Measurements from ENCODE around the gene IRX4. TPM values are rescaled to one million over a fixed set of nuclear protein-coding genes. Genes with fewer than 3 reads are reported as not detected.
"Not testable (repeated sequence)": the region's sequence is repeated elsewhere in the genome, so short reads cannot be mapped to it uniquely, and the experiment has no call there.

IRX4 gene
- polyA plus RNA-seq, 4 donors: 0.16 to 1.3 (median 0.50) TPM; not detected in 1

- no peak for DNase-seq (ENCODE audit: low read depth in 4 of 4, low spot score in 3 of 4)
Observed at GRCh38 chr5:1865486-1865885, 17.2 kb downstream of the IRX4 start.

- no peak for DNase-seq (ENCODE audit: low read depth in 4 of 4, low spot score in 3 of 4)
Observed at GRCh38 chr5:1864896-1865440, 17.8 kb downstream of the IRX4 start.

- DNase-seq (ENCODE audit: low read depth in 4 of 4, low spot score in 3 of 4): no peak
Observed at GRCh38 chr5:1860949-1861348, 21.8 kb downstream of the IRX4 start.

- DNase-seq (ENCODE audit: low read depth in 4 of 4, low spot score in 3 of 4): no peak
Observed at GRCh38 chr5:1860021-1860610, 22.6 kb downstream of the IRX4 start.

- DNase-seq (ENCODE audit: low read depth in 4 of 4, low spot score in 3 of 4): no peak
Observed at GRCh38 chr5:1859099-1859498, 23.6 kb downstream of the IRX4 start.

GRCh38 chr5:1858436-1858835 lies 24.3 kb downstream of the IRX4 start:
- no peak for DNase-seq (ENCODE audit: low read depth in 4 of 4, low spot score in 3 of 4)

- DNase-seq (ENCODE audit: low read depth in 4 of 4, low spot score in 3 of 4): no peak
Observed at GRCh38 chr5:1857256-1857600, 25.5 kb downstream of the IRX4 start.

- DNase-seq (ENCODE audit: low read depth in 4 of 4, low spot score in 3 of 4): no peak
Observed at GRCh38 chr5:1856596-1857255, 26.0 kb downstream of the IRX4 start.

GRCh38 chr5:1855596-1855995 lies 27.1 kb downstream of the IRX4 start:
- no peak for DNase-seq (ENCODE audit: low read depth in 4 of 4, low spot score in 3 of 4)

GRCh38 chr5:1855075-1855474 lies 27.6 kb downstream of the IRX4 start:
- no peak for DNase-seq (ENCODE audit: low read depth in 4 of 4, low spot score in 3 of 4)

- no peak for DNase-seq (ENCODE audit: low read depth in 4 of 4, low spot score in 3 of 4)
Observed at GRCh38 chr5:1853531-1853930, 29.2 kb downstream of the IRX4 start.

GRCh38 chr5:1852324-1852947 lies 30.3 kb downstream of the IRX4 start:
- no peak for DNase-seq (ENCODE audit: low read depth in 4 of 4, low spot score in 3 of 4)

- DNase-seq (ENCODE audit: low read depth in 4 of 4, low spot score in 3 of 4): no peak
Observed at GRCh38 chr5:1851290-1851934, 31.3 kb downstream of the IRX4 start.

- no peak for DNase-seq (ENCODE audit: low read depth in 4 of 4, low spot score in 3 of 4)
Observed at GRCh38 chr5:1850324-1851154, 32.2 kb downstream of the IRX4 start.

GRCh38 chr5:1847611-1848010 lies 35.1 kb downstream of the IRX4 start:
- no peak for DNase-seq (ENCODE audit: low read depth in 4 of 4, low spot score in 3 of 4)

- no peak for DNase-seq (ENCODE audit: low read depth in 4 of 4, low spot score in 3 of 4)
Observed at GRCh38 chr5:1847056-1847455, 35.7 kb downstream of the IRX4 start.

GRCh38 chr5:1846583-1846982 lies 36.1 kb downstream of the IRX4 start:
- no peak for DNase-seq (ENCODE audit: low read depth in 4 of 4, low spot score in 3 of 4)

GRCh38 chr5:1845696-1846095 lies 37.0 kb downstream of the IRX4 start:
- DNase-seq (ENCODE audit: low read depth in 4 of 4, low spot score in 3 of 4): no peak

- DNase-seq (ENCODE audit: low read depth in 4 of 4, low spot score in 3 of 4): no peak
Observed at GRCh38 chr5:1844708-1845436, 37.9 kb downstream of the IRX4 start.

- DNase-seq (ENCODE audit: low read depth in 4 of 4, low spot score in 3 of 4): not testable (repeated sequence)
Observed at GRCh38 chr5:1843761-1844160, 39.0 kb downstream of the IRX4 start.
